H7 (cell line): ENCODE data around the gene CCNG2. TPM values are rescaled to one million over a fixed set of nuclear protein-coding genes. Genes with fewer than 3 reads are reported as not detected.

Source experiments
- DNase-seq: peaks from one replicate; pipeline ENCODE4 v3.0.0; 2012
- H3K27me3 ChIP-seq: 2 replicates; pipeline ENCODE4 v1.6.0; 2011; ENCODE audit warnings: mild to moderate bottlenecking, low read length; ENCODE audit not compliant: control insufficient read depth, insufficient read depth
- H3K36me3 ChIP-seq: replicated peaks from 2 replicates; pipeline ENCODE4 v1.5.1; 2011; ENCODE audit warnings: low read length; ENCODE audit not compliant: control insufficient read depth, insufficient read depth
- H3K4me3 ChIP-seq: 2 replicates; pipeline ENCODE4 v1.5.1; 2011; ENCODE audit warnings: low read depth, mild to moderate bottlenecking, control low read depth, low read length, moderate library complexity; ENCODE audit not compliant: insufficient read depth
- total RNA-seq: library from RNA; depleted of rRNA; stranded (reverse); fragments of >200 nt; shearing (Covaris generic); gene quantifications from 2 replicates; pipeline ENCODE4 v1.2.3, GENCODE V29; 2014; rRNA removed

The CCNG2 gene, protein sequence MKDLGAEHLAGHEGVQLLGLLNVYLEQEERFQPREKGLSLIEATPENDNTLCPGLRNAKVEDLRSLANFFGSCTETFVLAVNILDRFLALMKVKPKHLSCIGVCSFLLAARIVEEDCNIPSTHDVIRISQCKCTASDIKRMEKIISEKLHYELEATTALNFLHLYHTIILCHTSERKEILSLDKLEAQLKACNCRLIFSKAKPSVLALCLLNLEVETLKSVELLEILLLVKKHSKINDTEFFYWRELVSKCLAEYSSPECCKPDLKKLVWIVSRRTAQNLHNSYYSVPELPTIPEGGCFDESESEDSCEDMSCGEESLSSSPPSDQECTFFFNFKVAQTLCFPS
- total RNA-seq, result 6.2 and 8.6 TPM in 2 replicates

- Histone ChIP-seq H3K27me3 (no peaks in the 10 kb centered on the region), H3K36me3 (peaks cover 9% of the 10 kb centered on the region), H3K4me3 (peak within 1 kb of the TSS; percentile 99)
- DNase-seq, result peak; percentile 88
Measured at GRCh38 chr4:77156912-77157858, at the start of gene CCNG2. TSS of gene CCNG2 (plus strand) at chr4:77157207. CDS start at chr4:77158533, 1,326 bp downstream.

DNA sequence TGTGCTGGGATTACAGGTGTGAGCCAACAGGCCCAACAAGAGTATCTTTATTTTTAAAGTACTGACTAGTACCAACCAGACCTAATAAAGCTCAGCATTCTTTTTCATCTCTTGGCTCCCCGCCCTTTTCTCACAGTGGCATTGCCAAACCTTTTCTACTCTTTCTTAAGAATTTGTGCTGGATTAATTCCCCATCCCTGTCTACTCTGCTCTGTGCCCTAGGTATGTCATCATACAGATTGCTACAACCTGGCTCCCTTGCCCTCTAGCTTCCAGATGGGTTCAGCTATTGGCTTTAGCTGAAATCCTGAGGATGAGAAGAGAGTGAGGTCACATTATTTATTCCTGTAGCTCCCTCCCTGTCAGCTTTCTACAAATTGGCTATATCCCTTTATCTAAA, 46.3 kb upstream of the CCNG2 start:
- DNase-seq, result no peak
- Histone ChIP-seq H3K36me3 (no peaks in the 10 kb centered on the region), H3K27me3 (no peaks in the 10 kb centered on the region), H3K4me3 (no peak overlapping the region)

- Histone ChIP-seq H3K4me3 (no peak overlapping the region), H3K36me3 (no peaks in the 10 kb centered on the region), H3K27me3 (no peaks in the 10 kb centered on the region)
- DNase-seq, result peak; percentile 35
Measured at GRCh38 chr4:77113069-77113468, 43.9 kb upstream of the CCNG2 start.

DNA sequence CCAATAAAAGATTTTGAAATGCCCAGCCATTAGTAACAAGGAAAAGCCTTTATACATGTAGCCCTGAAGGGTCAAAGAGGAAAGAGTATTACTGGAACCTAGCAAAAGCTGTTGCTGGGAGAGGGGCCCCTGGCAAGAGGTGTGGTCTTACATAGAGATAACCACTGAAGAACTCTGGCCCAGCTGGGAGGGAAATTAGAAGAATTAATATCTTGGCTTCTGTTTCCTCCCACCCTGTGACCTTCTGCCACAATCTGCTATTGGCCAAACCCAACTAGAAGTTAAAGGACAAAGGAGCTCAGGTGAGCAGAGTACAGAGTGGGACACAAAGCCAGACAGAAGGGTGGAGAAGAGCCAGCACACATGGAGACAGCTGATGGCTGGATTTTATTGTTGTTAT, 39.3 kb upstream of the CCNG2 start:
- Histone ChIP-seq H3K27me3 (no peaks in the 10 kb centered on the region), H3K36me3 (no peaks in the 10 kb centered on the region), H3K4me3 (no peak overlapping the region)
- DNase-seq, result no peak

- Histone ChIP-seq H3K27me3 (no peaks in the 10 kb centered on the region), H3K4me3 (no peak overlapping the region), H3K36me3 (no peaks in the 10 kb centered on the region)
- DNase-seq, result peak; percentile 26
Measured at GRCh38 chr4:77120886-77121508, 36.0 kb upstream of the CCNG2 start.

GRCh38 chr4:77121736-77122240, 35.2 kb upstream of the CCNG2 start:
- Histone ChIP-seq H3K4me3 (no peak overlapping the region), H3K27me3 (no peaks in the 10 kb centered on the region), H3K36me3 (no peaks in the 10 kb centered on the region)
- DNase-seq, result no peak

GRCh38 chr4:77122656-77123055, 34.4 kb upstream of the CCNG2 start:
- Histone ChIP-seq H3K27me3 (no peaks in the 10 kb centered on the region), H3K4me3 (no peak overlapping the region), H3K36me3 (no peaks in the 10 kb centered on the region)
- DNase-seq, result no peak

DNA sequence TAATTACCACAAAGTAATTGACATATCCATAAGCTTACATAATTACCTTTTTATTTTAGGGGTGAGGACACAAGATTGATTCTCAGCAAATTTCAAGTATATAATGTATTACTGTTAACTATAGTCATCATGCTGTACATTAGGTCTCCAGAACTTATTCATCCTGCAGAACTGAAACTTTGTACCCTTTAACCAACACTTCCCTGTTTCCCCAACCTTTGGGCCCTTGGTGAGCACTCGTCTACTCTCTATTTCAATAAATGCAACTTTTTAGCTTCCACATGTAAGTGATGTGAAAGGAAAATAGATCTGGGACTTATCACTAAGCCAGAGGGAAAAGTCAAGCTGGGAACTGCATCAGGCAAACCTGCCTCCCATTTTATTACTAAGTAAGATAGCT, 33.6 kb upstream of the CCNG2 start:
- H3K4me3 ChIP-seq, result no peak overlapping the region
- no peak for DNase-seq
- no peaks in the 10 kb centered on the region for H3K27me3 ChIP-seq
- no peaks in the 10 kb centered on the region for H3K36me3 ChIP-seq

DNA sequence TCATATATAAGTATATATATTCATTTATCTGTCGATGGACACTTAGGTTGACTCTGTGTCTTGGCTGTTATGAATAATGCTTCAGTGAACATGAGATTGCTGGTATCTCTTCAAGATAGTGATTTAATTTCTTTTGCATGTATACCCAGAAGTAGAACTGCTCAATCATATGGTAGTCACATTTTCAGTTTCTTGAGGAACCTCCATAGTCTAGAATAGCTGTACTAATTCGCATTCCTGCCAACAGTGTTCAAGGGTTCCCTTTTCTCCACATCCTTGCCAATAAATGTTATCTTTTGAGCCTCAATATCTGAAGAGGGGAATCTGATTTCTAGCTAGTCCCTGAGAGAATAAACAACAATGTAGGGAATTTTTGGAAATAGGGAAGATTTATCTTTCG, 32.4 kb upstream of the CCNG2 start:
- Histone ChIP-seq H3K36me3 (no peaks in the 10 kb centered on the region), H3K27me3 (no peaks in the 10 kb centered on the region), H3K4me3 (no peak overlapping the region)
- DNase-seq, result no peak

- no peak overlapping the region for H3K4me3 ChIP-seq
- H3K36me3 ChIP-seq, result no peaks in the 10 kb centered on the region
- H3K27me3 ChIP-seq, result no peaks in the 10 kb centered on the region
- DNase-seq, result no peak
Measured at GRCh38 chr4:77125961-77126360, 31.0 kb upstream of the CCNG2 start.

DNA sequence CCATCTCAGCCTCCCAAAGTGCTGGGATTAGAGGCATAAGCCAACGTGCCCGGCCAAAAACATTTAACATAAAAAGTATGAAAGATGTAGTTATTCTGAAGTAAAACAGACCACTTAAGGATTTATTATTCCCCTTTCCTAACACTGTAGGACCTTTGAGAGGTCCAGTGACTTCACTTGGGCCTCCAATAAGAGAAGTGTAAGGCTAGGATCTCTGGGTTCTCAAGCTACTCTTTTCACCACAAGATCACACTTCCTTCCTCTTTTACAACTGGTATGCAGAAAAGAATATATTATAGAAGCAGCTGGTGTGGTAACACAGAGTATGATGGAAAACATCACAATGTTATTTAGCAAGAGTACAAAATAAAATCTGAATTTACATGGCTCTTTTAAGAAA, 30.2 kb upstream of the CCNG2 start:
- H3K27me3 ChIP-seq, result no peaks in the 10 kb centered on the region
- no peak for DNase-seq
- no peak overlapping the region for H3K4me3 ChIP-seq
- no peaks in the 10 kb centered on the region for H3K36me3 ChIP-seq

DNA sequence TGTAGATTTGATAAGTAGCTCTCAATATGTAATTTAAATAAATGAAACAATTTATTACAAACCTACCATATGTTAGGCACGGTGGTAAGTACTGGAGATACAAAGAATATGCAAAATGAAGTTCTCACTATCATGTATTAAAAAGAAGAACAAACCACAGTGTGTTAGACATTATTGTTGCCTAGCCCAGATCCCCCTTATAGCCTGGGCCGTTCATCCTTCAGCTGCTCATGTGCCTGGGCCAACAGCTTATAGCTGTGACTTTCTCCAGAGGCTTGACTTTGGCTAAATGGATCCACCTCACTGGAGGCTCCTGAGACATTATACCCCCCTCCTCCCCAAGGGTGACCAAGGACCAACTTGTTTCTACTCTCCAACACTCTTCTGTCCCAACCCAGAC, 29.8 kb upstream of the CCNG2 start:
- no peak for DNase-seq
- Histone ChIP-seq H3K36me3 (no peaks in the 10 kb centered on the region), H3K27me3 (no peaks in the 10 kb centered on the region), H3K4me3 (no peak overlapping the region)

DNA sequence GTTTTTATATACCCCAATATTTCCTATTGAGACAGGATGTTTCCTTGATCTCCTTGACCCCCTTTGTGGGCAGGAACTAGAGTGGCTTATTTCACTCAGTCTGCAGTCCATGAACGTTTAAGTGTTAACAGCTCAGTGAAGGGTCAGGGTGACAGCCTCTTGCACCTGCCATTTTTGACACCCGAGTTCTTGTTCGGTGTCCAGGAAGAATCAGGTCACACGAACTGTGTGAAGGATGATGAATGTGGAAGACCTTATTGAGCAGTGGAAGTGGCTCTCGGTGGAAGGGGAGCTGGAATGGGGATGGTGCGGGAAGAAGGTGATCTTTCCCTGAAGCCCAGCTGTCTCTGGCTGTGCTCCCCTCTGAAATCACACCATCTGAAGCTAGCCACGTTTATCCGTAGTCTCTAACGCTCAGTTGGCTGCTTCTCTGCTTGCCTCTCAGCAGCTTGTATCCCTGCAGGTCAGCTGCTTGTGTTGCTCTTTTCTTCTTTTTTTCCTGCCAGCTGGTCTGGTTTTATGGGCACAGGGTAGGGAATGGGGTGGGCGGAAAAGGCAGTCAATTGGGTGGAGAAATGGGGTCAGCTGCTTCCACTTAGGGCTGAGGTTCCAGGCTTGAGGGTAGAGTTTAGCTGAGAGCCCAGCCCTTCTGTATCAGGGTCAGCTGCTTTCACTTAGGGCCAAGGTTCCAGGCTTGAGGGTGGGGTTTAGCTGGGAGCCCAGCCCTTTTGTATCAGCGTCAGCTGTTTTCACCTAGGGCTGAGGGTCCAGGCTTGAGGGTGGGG, 29.0 kb upstream of the CCNG2 start:
- H3K4me3 ChIP-seq, result no peak overlapping the region
- no peaks in the 10 kb centered on the region for H3K27me3 ChIP-seq
- no peak for DNase-seq
- H3K36me3 ChIP-seq, result no peaks in the 10 kb centered on the region
